Umbilical cord (tissue), 2 donors: ENCODE data around the gene FAM53C. TPM values are rescaled to one million over a fixed set of nuclear protein-coding genes. Genes with fewer than 3 reads are reported as not detected.
"Not testable (repeated sequence)": the region's sequence is repeated elsewhere in the genome, so short reads cannot be mapped to it uniquely, and the experiment has no call there.

ENCODE experiments used
- DNase-seq: peaks from one replicate; pipeline ENCODE4 v3.0.0-alpha.2; 2015; ENCODE audit warnings: low spot score
- total RNA-seq: library from RNA; depleted of rRNA; stranded (reverse); fragments of >200 nt; gene quantifications from one replicate; pipeline ENCODE4 v1.2.3, GENCODE V29; 2014; ENCODE audit warnings: low replicate concordance; ENCODE audit not compliant: insufficient read depth

The FAM53C gene
- total RNA-seq, 1 donor from 2014 or later: 23.8 TPM

DNA sequence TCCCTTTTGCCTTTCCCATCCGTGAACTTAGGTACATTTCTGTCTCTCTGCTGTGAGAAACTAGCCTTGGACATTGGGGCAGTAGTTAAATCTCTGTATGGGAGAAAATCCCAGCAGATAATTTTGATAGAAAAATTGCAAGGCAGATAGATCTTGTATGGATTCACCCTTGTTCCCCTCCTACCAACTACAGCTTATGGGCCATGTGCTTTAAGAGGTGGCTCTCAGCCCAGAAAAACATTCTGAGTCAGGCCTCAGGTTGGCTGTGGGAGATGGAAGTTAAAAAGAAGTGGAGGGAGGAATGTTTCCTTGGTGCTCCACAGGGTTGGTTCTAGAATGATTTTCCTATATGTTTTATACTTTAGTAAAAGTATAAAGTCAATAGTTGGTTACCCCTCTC lies 13.0 kb downstream of the FAM53C start:
- DNase-seq: peak; percentile 56

DNA sequence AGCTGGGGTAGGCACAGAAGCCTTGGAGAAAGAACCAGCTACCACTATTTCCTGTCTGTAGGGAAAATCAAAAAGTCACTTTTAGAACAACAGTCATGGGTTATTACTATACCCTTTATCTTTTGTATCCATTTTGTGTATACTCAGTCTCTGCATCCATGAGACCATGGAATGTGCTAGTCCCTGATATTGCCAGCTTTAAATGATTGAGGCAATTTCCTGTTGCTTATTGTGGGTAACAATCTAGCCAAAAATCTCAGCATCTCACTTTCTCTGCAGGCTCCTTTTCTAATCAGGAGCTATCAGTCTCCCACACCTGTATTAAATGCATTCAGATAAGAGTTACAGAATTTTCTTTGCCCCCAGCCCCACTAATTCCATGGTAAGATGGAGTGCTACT lies 13.5 kb downstream of the FAM53C start:
- no peak for DNase-seq

GRCh38 chr5:138352071-138352721 lies 14.1 kb downstream of the FAM53C start, which contains the start of gene KDM3B:
Gene KDM3B, plus strand, starts transcription at chr5:138352685. Its CDS starts 111 bp downstream, at chr5:138352796.
- peak; percentile 79 for DNase-seq

DNA sequence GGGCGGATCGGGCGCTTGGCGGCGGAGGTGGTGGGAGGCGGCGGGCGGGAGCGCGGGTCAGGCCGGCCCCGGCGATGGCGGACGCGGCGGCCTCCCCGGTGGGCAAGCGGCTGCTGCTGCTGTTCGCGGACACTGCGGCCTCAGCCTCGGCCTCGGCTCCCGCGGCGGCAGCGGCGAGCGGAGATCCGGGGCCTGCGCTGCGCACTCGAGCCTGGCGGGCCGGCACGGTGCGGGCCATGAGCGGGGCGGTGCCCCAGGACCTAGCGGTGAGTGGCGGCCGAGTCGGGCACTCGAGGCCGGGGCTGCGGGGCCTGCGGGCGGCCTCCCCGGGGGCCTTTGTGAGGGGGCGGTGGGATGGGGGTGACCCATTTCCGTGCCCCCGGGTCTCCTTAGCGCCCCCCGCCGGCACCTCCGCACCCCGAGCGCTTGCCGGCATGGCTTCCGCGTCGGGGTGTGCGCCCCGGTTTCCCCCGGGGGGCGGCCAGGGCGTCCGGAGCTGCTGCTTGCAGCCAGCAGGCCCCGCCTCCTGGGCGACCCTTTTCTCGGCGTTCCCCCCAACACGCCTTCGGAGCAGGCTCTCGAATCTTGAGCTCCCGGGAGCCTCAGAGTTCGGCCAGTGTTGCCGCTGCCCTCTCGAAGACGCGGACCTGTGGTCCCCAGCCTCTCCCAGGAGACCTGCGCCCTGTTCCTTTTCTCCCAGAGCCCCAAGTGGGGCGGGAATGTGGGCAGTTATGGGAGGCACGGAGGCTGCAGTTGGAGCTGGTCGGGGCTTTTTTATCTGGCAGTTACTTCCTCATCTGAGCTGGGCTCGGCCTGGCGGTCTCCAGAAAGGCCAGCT lies 14.9 kb downstream of the FAM53C start:
- DNase-seq: peak; percentile 84

- DNase-seq: no peak
Observed at GRCh38 chr5:138353560-138354080, 15.6 kb downstream of the FAM53C start.

DNA sequence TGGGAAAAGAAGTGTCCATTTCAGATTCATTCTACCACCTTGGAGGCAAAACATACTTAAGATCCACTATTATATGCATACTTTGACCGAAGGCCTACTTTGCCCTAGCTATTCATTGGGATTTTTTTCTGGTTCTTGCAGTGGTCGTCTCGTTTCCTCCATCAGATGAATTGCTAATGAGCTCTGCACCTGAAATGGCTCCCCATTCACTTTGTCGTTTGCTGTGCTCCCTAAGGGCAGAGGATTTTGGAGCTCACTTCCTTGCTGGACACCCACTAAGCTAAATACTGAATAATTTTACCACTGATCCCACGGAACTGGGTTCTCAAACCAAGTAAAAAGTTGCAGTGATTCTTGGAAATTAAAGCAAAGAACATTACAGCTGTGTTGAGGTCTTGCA lies 16.3 kb downstream of the FAM53C start:
- no peak for DNase-seq

DNA sequence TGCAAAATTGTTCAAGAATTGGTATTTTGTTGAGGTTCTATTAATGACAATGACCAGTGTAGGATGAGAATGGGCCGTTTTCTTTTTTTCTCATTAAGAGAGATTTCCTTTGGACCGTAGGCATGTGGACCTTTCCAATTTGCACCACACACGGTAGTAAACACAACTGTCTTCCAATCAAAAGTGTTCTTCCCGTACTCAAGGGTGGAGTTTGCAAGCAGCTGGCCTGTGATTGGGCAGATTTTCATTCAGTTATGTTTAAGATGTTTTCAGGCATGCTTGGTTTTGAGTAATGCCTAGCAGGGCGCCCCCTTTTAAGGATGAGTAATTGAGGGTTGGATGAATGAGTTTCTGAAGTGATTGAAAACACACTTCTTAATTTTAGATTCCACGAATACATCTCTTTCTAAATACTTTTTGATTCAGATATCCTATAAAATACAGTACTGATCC lies 16.9 kb downstream of the FAM53C start:
- DNase-seq: peak; percentile 74

GRCh38 chr5:138359621-138360020 lies 21.6 kb downstream of the FAM53C start:
- DNase-seq: no peak

DNA sequence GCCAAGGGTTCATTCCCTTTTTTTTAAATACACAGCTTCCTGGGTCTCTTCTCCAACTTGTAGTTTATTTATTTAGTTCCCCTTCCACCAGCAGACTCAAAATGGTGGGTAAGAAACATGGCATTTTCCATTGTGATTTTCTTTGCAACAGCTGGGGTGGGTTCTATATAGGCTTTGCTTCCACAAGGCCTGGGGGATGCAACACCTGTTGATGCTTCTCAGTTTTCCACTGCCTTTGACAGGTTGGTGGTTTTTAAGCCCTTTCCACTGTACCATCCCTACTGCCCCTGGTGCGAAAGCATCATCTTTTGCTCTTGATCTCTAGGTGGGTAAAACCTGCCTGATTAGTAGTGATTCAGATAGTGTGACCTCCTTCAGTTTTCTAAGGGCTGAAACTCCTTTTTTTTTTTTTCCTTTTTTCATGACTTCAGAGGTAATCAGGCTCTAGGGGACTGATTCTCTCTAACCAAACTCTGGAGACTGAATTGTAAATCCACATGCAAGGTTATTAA lies 22.9 kb downstream of the FAM53C start:
- no peak for DNase-seq

DNA sequence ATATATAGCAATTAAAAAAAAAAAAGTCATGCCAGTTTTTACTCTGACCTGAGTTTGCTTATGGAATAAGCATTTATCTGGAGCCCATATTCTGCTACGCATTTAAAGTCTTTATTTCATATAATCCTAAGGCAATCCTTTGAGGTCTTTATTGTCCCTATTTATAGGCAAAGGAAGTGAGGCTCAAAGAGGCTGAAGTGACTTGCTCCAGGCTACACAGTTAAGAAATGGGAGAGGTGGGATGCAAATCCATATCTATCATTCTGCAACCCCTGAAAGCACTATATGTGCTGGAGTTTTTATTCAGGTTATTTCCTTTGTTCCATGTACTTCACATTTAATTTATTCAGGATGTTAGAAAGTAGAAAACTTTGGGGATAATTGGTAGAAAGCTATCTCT lies 26.5 kb downstream of the FAM53C start:
- DNase-seq: no peak

- DNase-seq: no peak
Observed at GRCh38 chr5:138366632-138367382, 28.7 kb downstream of the FAM53C start.

GRCh38 chr5:138369261-138369660 lies 31.2 kb downstream of the FAM53C start:
- no peak for DNase-seq

DNA sequence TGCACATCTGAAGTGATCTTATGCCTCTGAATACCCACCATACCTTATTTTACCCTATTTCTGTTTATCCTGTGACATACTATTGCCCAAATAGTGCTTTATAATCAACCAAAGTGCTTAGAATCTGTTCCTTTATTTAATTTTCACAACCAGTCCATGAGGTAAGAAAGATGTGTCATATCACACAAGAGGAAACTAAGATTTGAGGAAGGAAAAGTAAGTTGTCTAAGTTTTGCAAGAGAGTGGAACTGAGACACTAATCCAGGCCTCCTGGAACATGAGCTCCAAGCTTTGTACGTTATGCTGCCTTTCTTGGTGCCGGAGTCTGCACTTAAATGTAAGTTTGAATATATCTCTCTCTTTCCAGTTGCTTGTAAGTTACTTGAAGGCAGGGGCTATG lies 31.6 kb downstream of the FAM53C start:
- peak; percentile 71 for DNase-seq

DNA sequence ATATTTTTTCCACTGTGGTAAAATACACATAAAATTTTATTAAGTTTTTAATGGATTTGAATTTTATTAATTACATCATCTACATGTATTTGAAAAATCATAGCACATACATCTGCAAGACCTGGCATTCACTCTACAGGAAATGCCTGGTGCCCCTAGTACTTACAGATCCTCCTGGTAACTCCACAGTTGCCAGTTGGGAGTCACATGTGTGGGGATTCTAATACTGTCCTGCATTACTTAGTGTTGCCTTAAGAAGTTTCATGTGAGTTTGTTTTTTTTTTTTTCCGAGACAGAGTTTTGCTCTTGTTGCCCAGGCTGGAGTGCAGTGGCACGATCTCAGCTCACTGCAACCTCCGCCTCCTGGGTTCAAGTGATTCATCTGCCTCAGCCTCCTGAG lies 32.5 kb downstream of the FAM53C start:
- DNase-seq: no peak

DNA sequence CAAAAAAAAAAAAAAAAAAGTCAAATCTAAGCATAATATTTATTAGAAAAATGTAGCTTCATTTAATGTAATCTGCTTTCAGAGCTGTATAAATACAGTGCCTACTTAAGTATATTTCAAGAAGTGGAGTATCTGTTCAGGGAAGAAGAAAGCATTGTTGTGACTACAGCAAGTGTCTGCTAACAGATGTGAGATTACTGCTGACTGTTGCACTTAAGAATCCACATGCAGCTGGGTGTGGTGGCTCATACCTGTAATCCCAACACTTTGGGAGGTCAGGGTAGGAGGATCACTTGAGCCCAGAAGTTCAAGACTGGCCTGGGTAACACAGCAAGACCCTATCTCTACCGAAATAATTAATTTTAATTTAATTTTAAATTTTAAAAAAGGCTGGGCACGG lies 33.4 kb downstream of the FAM53C start:
- no peak for DNase-seq

DNA sequence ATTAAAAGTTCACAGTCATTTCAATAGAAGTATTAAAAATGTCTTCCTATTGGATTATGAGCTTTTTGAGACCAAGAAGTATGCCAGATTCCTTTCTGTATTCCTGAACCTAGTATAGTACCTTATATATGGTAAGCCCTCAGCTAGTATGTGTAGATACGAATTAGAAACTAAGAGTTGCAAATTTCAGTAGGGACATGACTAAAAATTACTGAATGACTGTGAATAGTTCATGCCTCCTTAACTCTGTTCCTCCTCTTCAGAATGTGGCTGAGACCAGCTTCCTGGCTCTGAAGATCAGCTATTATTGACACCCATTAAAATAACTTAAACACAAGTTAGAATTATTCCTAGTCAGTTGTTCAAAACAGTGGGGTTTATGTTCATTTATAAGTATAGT lies 34.2 kb downstream of the FAM53C start:
- no peak for DNase-seq

GRCh38 chr5:138372653-138373052 lies 34.6 kb downstream of the FAM53C start:
- no peak for DNase-seq

GRCh38 chr5:138382347-138382746 lies 44.3 kb downstream of the FAM53C start:
- DNase-seq: no peak

DNA sequence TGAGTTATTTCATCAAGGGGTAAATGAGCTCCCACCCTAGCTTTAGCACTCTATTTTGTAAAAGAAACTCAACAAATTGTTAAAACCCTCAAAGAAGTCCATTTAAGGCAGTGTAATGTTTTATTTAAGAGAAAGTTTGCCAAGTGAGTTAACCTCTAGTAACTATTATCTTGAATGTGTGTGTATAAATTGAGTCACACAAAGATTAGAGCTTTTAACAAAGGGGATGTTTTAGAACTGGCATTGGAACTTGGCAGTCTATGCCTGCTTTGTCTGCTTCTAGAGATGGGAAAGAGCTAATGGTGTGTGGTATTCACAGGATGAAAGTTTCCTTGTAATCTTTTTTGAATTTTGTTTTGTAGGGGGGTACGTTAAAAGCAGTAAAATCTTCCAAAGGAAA lies 47.6 kb downstream of the FAM53C start:
- no peak for DNase-seq

GRCh38 chr5:138386290-138386689 lies 48.2 kb downstream of the FAM53C start:
- no peak for DNase-seq

GRCh38 chr5:138389332-138389731 lies 51.3 kb downstream of the FAM53C start:
- DNase-seq: no peak

GRCh38 chr5:138389911-138390310 lies 51.8 kb downstream of the FAM53C start:
- DNase-seq: not testable (repeated sequence)
